Kidney (tissue), 14 donors: Measurements from ENCODE around the gene DUSP14. TPM values are rescaled to one million over a fixed set of nuclear protein-coding genes. Genes with fewer than 3 reads are reported as not detected.

ENCODE experiments used
- DNase-seq, 5 donors: peaks; one replicate each; pipeline ENCODE4 v3.0.0-alpha.2; 2013 to 2020
- FAIRE-seq: peaks from 2 replicates; lab custom pipeline; 2012; peaks lifted over from hg19 to GRCh38; lab: Jason Lieb, UNC
- H3K27ac ChIP-seq, 2 donors: one replicate each; pipeline ENCODE4 v1.7.0; 2013; ENCODE audit warnings: low read depth in 2 of 2, low read length in 2 of 2, inconsistent platforms in 1 of 2
- H3K27me3 ChIP-seq: one replicate; pipeline ENCODE4 v1.7.1; 2013; ENCODE audit warnings: low read length, inconsistent platforms; ENCODE audit not compliant: control insufficient read depth, insufficient read depth
- H3K36me3 ChIP-seq, 3 donors: one replicate each; pipeline versions ENCODE4 v1.7.0 to v1.7.1; 2013; ENCODE audit warnings: low read length in 3 of 3, control low read depth in 1 of 3, inconsistent platforms in 1 of 3; ENCODE audit not compliant: insufficient read depth in 3 of 3, control insufficient read depth in 2 of 3
- H3K4me1 ChIP-seq, 3 donors: one replicate each; pipeline versions ENCODE4 v1.7.0 to v1.7.1; 2013; ENCODE audit warnings: low read length in 3 of 3, inconsistent platforms in 1 of 3, low read depth in 1 of 3; ENCODE audit not compliant: control insufficient read depth in 2 of 3, insufficient read depth in 2 of 3
- H3K4me3 ChIP-seq, 3 donors: one replicate each; pipeline versions ENCODE4 v1.7.0 to v1.8.1; 2013; ENCODE audit warnings: low read length in 3 of 3, control low read depth in 1 of 3, inconsistent platforms in 1 of 3
- H3K9ac ChIP-seq, 3 donors: one replicate each; pipeline versions ENCODE4 v1.7.0 to v1.7.1; 2013; ENCODE audit warnings: low read length in 3 of 3, control low read depth in 1 of 3, inconsistent platforms in 1 of 3
- H3K9me3 ChIP-seq, 3 donors: one replicate each; pipeline versions ENCODE4 v1.7.0 to v1.7.1; 2013; ENCODE audit warnings: low read length in 3 of 3, control low read depth in 1 of 3, inconsistent platforms in 1 of 3; ENCODE audit not compliant: control insufficient read depth in 2 of 3, insufficient read depth in 1 of 3
- CTCF ChIP-seq: IDR thresholded peaks from 3 replicates; pipeline ENCODE4 v1.5.1; 2012; ENCODE audit warnings: mild to moderate bottlenecking, moderate library complexity, borderline replicate concordance; ENCODE audit not compliant: insufficient read depth; ENCODE audit errors: extremely low read depth
- intact Hi-C: fragments of 100-400 bp; cut with DNase I; formaldehyde crosslinking; loops from one replicate; pipeline ENCODE4 v1.11.1; 2022
- polyA plus RNA-seq: library from polyadenylated mRNA; stranded (reverse); fragments of 350-450 nt; fragmentation: Illumina TruSeq; extraction: RNeasy Lipid Tissue Mini Kit (QIAGEN cat#74804); gene quantifications from one replicate; pipeline ENCODE4 v1.2.3, GENCODE V29; 2014; ENCODE audit warnings: low read depth, low replicate concordance; ENCODE audit not compliant: insufficient read depth
- total RNA-seq: library from RNA; stranded (reverse); fragmentation: NEBNext Ultra II Directional; extraction: Animal tissue kit (Norgen Biotek cat#: 25700); gene quantifications from one replicate; pipeline ENCODE4 v1.2.1, GENCODE V29; 2021
- donor health status: control.
- donor health status: control.
- donor health status: control.
- donor health status: control.
- donor health status: control.
- donor health status: DM: yes; HTN: yes; CAD: no.
- donor health status: Normal renal cell carcinoma (clear cell type).

Gene DUSP14
- total and polyA plus RNA-seq, 2 donors from 2014 or later = 9.7 to 13.4 TPM

GRCh38 chr17:37503148-37503547 is 13.5 kb downstream of the DUSP14 start:
- no peaks in the 10 kb centered on the region for H3K36me3 ChIP-seq
- H3K9ac ChIP-seq = no peak overlapping the region
- TF ChIP-seq CTCF = no peak
- peaks cover 0 to 4% (median 0%) of the 10 kb centered on the region in 3 donors for H3K4me1 ChIP-seq
- no peaks in the 10 kb centered on the region for H3K27me3 ChIP-seq
- DNase-seq (no peak), FAIRE-seq (no peak)
- no peaks in the 10 kb centered on the region for H3K9me3 ChIP-seq
- no peak overlapping the region for H3K27ac ChIP-seq
- no peak overlapping the region for H3K4me3 ChIP-seq
- intact Hi-C loops = no loop called here

- no peak for TF ChIP-seq CTCF
- Histone ChIP-seq H3K9ac (no peak overlapping the region), H3K36me3 (peaks cover 0 to under 1% (median 0%) of the 10 kb centered on the region in 3 donors), H3K27me3 (no peaks in the 10 kb centered on the region), H3K4me1 (peaks cover 0 to 4% (median 0%) of the 10 kb centered on the region in 3 donors), H3K4me3 (no peak overlapping the region), H3K27ac (no peak overlapping the region), H3K9me3 (no peaks in the 10 kb centered on the region)
- intact Hi-C loops = no loop called here
- FAIRE-seq (no peak), DNase-seq (no peak)
These were observed 15.6 kb downstream of the DUSP14 start for GRCh38 chr17:37505333-37505732.

- H3K36me3 ChIP-seq = peaks cover 0 to 2% (median 0%) of the 10 kb centered on the region in 3 donors
- H3K27me3 ChIP-seq = no peaks in the 10 kb centered on the region
- no peak overlapping the region for H3K9ac ChIP-seq
- H3K4me3 ChIP-seq = peak overlapping the region in 1 of 3 donors; percentile 29
- TF ChIP-seq CTCF = peak; percentile 48
- no peak overlapping the region for H3K27ac ChIP-seq
- FAIRE-seq (no peak), DNase-seq (peak in 3 of 5 donors; percentile 18 to 39 (median 25))
- H3K4me1 ChIP-seq = peaks cover 0 to 4% (median 0%) of the 10 kb centered on the region in 3 donors
- H3K9me3 ChIP-seq = no peaks in the 10 kb centered on the region
- intact Hi-C loops = no loop called here
These were observed 17.0 kb downstream of the DUSP14 start for GRCh38 chr17:37506678-37507077.

GRCh38 chr17:37507111-37507510 is 17.4 kb downstream of the DUSP14 start:
- Histone ChIP-seq H3K4me1 (peaks cover 0 to 4% (median 0%) of the 10 kb centered on the region in 3 donors), H3K9ac (no peak overlapping the region), H3K36me3 (peaks cover 0 to 2% (median 2%) of the 10 kb centered on the region in 3 donors), H3K27ac (no peak overlapping the region), H3K4me3 (peak overlapping the region in 1 of 3 donors; percentile 29), H3K27me3 (no peaks in the 10 kb centered on the region), H3K9me3 (no peaks in the 10 kb centered on the region)
- TF ChIP-seq CTCF = no peak
- intact Hi-C loops = no loop called here
- FAIRE-seq = no peak
- no peak for DNase-seq
